ENCODE data around the gene KRT37.

- TF ChIP-seq CTCF (IDR thresholded peaks at IDR 0.05; ENCODE audit: low read depth, low read length) (no peak), POLR2A (IDR thresholded peaks at IDR 0.05; ENCODE audit: extremely low read depth, insufficient read length) (no peak), MYC (IDR thresholded peaks at IDR 0.05; ENCODE audit: low read depth, low read length) (no peak), MAX (IDR thresholded peaks at IDR 0.05; ENCODE audit: low read depth, low read length) (no peak)
These were observed 28.0 kb downstream of the KRT37 start for GRCh38 chr17:41396340-41396739.
